NCI-H510A (cell line): ENCODE measurements around the gene RBM19.

Source experiments
- DNase-seq: peaks from one replicate; lab custom pipeline; 2025; lab: John Stamatoyannopoulos, UW

The RBM19 gene

DNA sequence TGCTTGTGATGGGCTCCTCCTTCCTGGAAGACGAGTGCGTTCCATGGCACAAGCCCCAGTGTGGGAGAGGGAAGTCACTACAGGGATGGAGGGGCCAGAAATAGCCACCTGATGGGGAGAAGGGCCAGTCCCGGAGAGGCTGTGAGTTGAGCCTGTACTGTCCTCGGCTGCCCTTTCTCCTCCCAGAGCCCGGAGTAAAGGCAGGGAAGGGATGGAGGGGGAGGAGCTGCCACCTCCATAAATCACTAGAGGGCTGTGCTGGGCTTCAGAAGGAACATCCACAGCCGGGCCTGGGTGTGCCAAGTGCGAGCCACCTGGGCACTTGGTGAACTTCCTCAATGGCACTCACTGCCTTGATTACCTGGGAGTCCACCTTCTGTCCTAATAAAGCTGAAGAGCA lies 110.1 kb downstream of the RBM19 start:
- peak; percentile 21 for DNase-seq

DNA sequence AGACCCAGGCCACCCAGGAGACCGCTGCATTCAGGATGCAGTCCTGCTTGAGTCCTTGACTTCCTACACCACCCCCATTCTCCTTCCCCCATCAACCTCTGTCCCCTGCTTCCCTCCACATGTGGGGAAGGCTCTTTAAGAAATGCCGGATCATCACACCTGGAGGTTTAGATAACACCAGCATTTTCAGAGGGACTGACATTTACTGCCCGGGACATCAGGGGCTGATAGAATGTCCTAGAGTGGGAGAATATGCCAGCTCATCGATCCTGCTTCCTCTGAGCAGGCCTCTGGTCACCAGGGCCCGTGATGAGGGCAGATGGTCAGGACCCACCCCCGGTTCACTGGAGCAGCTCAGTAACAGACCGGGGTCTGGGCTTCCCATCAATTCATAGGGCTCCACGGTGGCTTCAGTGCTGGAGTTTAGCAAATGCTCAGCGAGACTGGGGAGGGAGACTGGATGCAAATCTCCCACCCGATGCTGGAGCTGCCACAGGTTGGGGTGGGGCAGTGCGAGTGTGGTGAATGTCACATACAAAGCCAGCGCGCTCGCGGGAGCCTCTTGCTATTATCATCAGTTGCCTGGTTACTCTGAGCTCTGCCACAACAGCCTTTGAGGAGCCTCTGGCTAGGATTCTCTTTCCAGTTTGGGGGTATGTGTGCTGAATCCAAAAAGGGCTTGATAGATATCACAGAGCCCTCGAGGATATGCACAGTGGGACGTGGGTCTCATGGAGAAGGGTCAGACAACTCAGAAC lies 111.6 kb downstream of the RBM19 start:
- no peak for DNase-seq

DNA sequence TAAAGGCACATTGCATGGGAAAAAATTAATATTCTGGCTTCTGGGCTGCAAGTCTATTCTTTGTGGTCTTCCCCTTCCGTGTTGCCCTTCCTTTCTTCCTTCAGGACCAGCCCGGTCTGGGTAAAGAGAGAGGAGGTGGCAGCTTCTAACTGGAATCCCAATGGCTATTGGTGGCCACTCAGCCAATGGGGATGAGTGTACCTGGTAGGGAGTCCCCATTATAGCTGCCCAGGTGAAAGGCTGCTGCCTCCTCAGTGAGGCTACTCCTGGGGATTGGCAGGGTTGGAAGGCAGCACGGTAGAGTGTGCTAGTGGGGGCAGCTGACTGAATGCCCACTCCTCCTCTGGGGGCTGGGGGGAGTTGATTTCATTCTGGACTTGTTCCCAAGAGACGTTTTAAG lies 112.6 kb downstream of the RBM19 start:
- peak; percentile 84 for DNase-seq

DNA sequence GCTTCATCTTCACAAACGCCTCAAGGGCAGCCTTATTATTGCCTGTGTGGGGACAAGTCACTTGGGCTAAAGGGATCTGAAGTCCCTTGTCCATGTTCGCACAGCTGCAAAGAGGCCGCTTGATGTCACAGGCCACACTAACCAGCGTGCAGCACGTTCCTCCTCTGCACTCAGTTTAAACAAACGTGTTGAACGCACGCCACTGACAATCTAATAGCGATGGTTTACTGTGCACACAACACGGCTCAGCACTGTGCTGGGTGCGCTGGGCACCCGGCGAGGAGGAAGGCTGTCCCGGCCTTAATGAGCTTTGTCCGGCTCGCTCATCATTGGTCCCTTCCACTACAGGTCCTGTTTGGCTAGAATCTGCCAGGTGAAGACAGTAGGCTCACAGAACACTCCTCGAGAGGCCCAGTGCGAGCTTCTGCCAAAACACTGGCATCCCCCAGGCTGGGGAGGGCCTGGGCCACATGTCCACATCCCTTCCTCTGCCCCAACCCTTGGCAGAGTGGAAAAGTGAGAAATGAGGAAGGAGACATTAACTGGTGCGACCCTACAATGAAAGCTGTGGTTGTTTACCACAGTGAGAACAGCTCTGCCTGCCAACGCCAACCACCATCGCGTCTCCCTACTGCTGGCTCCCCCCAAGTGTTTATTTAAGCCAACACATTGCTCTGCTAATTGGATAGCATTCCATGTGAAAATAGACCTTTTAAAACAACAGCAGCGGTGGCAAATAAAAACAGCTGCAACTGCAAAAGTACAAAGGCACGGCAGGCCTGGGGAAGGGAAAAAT lies 113.2 kb downstream of the RBM19 start:
- peak; percentile 52 for DNase-seq

DNA sequence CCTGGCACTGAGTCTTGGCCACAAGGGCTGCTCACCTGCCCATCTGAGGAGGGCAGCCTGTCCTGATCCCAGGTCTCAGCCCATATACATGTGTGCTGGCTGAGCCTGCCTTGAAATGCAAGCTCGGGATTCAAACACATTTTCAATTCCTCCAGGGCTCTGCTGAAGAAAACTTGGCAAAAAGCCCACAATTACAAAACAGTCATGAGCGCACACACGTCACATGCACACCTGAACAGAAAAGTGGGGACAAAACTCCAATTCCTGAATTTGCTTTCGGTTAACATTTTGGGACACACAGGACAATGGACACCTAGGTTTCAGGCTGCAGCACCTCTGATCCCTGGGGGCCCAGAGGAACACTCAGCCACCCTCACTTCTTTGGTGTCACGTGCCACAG lies 113.9 kb downstream of the RBM19 start:
- peak; percentile 25 for DNase-seq

DNA sequence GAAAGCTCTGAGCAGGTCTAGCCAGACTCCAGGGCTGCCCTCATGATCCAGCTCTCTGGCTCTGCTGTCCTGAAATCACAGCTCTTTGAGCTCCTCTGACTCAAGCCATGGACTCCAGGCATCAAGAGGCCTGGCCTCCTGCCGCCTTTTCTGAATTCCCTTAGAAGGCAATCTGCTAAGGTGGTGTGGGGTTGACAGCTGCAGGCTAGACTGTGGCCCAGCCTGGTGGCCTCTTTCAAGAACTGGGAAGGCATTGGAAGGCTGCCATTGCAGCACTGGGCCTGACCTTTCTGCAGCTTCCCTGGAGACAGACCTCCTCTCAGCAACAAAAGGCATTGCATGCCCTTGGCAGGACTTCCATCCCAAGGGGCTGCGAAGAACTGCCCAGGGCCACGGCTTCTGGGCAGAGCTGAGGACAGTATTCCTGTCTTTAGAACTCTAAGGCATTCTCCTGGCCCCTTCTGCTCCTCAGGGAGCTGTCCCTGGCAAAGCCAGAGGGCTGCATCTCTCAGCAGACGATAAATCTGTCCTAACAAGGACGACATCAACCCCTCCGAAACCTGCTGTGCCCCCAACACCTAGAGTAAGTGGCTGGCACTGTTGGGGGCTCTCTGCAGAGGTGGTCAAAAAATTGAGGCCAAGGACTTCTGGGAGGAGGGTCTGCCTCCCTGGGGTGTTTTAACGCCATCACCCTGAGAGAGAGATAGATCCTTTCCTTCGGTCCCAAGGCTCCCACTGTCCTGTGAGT lies 115.6 kb downstream of the RBM19 start:
- DNase-seq = no peak

DNA sequence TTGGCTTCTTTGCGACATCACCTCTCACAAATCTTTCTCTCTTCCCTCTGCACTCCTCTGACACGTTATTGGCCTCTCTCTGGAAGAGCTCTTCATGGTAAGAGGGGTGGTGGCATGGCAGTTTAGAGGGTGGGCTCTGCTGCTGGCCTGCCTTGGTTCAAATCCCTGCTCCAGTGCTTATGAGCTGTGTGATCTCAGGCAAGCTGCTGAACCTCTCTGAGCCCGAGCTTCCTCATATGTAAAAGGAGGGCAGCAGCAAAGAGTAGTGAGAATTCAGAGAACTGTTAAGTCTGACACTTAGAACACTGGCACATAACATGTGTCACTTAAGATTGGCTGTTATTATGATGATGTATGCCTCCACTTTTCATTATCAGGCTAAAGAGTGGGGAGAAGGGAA lies 118.3 kb downstream of the RBM19 start:
- no peak for DNase-seq

DNA sequence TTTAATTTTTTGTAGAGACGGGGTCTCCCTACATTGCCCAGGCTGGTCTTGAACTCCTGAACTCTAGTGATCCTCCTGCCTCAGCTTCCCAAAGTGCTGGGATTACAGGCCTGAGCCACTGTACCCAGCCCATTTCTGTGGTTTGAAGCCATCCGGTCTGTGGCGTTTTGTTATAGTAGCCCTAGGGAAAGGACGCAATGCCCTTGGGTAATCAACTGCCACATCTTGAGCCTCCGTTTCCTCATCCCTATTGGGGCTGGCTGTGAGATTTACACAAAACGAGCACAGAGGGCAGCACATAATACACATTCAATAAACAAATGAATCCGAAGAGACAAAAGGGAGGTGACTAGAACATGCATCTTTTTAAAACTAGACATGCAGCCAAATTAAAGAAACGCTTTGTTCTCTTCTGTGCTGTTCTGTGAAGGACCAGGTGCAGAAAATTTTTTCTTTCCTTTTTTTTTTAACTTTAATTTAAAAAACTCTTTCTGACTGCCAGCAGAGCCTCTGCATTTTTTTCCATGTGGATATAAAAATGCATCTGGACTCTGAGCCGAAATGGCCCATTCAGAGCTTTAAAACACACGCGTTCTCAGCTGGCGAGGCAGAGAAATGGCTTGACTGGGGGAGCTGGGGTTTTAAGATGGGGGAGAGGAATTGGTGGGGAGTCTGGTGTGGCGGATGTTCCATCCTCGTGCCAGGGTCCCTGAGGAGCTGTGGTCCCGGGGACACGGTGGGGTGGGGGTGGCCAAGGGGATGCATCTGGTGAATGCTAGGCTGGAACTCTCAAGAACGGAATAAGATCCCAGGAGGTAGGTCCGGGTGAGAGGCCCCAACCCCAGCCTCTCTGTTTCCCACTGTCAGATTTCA lies 119.0 kb downstream of the RBM19 start:
- DNase-seq = no peak

DNA sequence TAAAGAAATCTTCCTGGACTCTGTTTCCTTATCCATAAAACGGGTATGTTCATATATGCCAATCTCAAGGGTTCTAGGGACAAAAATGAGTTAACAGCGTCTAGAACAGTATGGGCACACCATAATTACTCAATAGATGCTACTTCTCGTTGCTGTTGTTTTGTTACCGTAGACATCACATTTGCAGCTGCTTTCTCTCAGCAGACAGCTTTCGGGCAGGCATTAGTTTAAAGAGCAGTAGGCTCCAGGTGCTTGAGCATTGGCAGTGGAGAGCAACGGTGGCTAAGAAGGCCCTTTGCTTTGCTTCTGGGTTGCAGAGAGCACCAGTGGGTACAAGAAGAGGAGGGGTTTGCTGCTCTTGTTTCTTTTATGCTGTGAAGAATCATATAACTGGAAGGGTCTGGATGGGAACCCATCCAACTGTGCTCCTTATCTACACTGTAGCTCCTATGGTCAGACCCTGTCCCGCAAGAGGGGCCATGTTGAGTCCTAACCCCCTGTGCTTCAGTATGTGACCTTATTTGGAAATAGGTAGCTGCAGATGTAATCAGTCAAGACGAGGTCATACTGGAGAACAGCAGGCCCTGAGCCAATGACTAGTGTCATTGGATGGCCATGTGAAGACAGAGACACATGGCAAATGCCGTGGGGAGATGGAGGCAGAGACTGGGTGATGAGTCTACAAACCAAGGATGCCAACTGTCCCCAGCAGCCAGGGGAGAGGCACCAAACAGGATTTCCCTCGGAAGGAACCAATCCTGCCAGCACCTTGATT lies 120.0 kb downstream of the RBM19 start:
- no peak for DNase-seq

DNA sequence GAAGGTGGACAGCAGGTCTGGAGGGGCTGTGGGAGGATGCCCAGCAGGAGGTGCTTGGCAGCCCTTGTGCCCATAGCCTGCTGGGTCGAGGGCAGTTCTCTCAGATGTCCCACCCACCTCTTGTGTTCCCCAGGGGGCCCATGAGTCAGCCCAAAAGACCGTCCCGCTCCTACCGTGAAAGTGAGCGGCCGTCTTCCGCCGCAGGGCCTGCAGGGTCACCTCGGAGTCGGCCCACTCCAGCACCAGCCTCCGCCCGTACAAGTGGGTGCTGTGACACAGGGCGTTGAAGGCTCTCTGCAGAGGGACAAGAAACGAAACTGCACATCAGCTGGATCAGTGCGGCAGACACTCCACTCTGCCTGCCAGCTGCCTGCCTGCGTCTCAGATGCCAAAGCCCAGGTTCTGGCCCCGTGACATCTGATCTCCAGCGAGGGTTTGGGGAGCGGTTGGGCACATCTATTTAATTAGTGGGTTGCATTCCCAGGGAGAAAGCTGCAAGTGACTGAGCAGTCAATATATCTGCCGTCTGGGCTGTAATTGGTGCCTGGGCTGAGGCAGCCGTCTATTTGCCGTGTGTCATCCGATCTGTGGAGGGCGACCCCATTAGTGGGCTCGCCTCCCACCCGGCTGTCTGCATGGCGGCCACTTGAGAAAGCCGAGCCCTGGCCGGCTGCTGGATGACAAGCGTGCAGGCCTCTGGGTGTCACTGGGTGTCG lies 121.5 kb downstream of the RBM19 start:
- no peak for DNase-seq

DNA sequence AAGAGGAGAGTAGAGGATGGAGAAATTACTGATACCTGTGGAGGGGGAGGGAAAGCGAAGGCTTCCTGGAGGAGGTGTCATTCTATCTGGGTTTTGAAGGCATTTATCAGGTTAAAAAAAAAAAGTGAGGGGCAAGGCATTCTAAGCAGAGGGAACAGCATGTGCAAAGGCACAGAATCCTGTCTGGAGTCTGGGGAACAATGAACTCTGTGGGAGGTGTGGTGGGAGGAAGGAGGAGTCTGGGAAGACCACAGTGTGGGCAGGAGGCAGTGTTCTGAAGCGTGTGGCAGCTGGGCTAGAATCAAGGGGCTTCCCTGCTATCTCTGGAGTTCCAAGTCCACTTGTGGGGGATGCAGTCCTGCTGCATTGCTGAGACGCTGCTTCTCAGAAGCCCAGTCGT lies 123.4 kb downstream of the RBM19 start:
- no peak for DNase-seq

DNA sequence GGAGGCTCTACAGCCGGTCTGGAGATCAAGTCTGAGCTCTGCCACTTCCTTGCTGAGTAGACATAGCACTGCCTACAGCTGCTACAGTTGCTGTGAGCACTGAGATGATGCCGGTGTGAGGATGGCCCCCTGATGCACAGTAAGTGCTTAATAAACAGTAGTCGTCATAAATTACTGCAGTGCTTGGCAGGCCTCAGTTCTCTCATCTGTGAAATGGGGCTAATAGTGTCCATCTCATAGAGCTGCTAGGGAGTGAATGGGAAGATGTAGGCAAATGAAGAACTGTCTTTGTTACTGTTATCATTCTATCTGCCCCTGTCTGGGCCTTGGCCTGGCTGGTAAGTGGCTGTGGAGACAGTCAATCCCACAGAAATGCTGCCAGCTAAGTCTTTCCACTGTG lies 124.3 kb downstream of the RBM19 start:
- no peak for DNase-seq

DNA sequence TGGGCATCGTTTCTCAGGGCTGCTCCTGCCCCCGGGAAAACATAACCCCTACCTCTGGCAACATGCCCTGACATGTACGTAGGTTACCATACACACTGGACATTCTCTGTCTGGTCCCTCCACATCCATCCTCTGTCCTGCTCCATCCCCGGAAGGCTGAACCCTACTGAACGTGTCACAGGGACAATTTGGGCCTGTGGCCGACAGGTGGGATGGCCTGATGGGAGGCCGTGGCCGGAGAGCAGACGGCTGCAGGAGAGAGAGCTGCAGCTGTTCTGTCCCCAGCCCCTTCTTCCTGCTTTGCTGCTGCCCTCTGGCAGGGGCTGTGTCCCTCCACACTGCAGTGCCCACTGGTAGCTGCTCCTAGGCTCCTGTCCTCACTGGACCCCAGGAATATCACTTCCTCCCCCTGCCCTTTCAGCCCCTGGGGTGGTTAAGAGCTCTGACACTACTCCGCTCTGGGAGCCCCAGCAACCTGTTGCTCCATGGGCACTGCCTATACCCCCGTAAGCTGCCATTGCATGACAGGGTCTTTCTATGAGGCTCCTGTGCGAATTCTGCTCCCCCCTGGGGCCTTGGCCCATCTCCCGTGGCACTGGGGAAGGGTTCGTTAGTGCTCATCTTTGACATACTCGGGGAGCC lies 125.6 kb downstream of the RBM19 start:
- DNase-seq = no peak

DNA sequence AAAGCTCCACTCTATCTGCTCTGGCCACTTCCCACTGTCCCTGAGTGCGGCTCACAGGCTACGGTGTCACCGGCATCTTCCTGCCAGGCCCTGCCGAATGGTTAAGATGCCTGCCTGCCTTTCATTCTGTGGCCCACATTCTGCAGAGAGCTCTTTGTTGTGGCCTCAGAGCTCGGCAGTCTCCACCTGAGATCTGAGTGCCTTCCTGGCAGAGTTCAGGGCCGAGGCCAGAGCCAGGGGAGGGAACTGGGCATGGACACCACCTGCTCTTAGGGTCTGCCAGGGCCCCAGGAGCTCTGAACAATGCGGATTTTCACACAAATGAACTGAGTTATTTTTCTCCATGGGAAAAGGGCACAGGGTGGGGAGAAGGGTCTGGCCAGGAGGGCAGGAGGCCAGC lies 127.2 kb downstream of the RBM19 start:
- DNase-seq = no peak

DNA sequence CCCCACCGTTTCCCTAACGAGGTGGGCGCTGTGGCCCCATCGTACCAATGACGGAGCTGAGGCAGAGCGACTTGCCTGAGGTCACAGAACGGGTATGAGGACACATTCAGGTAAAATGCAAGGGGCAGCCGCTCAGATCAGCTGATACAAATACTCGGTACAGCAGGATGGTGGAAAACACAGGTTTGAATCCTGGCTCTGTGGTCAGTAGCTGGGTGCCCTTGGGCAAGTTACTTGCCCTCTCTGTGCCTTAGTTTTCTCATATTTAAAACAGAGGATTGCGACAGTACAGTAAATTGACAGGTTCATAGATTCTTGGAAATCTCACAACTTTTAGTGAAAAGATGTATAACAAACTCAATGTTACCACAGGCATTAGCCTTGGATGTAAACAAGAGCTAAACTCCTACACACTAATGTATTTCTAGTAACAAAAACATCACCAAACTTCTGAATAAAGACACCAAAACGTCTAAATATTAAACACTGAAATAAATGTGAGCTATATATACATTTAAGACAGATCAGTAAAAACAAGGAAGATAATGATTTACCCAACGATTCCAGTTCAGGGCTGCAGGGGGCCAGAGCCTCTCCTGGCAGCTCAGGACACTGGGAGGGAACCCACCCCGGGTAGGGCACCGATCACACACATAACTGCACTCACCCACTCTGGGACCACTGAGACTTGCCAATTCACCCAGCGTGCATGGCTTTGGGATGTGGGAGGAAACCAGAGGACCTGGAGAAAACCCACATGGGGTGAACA lies 128.4 kb downstream of the RBM19 start:
- DNase-seq = no peak

DNA sequence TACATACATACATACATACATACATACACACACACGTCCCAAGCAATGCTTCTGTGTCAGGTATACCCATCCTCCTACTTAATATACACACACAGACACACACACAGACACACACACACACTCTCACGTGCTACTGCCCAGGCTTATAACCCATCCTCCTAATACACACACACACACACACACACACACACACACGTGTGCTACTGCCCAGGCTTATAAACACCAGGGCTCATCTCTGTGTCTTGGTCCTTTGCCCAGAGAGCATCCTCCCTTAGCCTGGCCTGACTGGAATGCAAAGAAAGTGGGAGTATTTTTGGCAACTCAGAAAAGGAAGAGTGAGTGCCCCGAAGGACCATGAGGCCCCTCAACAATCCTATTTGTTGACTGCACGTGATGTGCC lies 129.0 kb downstream of the RBM19 start:
- DNase-seq = no peak

DNA sequence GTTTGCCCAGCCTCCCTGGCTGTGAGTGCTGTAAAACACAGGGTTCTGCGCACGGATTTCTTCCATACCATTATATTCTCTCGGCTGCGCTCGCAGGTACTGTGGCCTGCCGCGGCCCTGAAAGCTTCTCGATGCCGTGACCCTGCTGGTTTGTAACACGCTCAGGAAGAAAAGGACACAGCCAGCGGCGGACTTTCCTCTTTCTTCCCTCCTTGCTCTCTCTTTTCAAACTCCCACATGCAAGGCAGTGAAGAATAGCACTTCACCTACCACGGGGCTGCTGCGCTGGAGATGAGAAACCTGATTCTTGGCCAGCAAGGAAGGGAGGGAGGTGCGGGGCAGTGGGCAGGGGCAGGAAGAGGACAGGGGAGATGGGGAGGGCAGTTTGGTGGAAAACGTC lies 130.2 kb downstream of the RBM19 start:
- no peak for DNase-seq

DNA sequence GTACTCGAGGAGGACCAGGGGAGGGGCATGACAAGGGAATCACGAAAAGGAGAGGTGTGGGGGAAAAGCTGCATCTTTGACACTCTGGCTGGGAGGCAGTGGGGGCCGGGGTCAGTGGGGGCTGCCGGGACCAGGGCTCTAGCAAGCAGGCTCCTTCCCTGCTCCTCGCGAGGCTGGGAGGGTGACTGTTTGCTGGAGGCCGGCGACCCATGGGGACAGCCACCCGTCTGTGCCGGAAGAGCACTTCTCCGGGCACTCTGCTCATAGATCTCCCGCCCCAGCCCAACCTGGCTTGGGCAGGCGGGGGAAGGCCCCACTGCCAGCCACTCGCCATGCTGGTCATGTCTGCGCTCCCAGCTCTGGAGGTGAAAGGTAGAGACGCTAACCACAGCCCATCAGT lies 130.7 kb downstream of the RBM19 start:
- no peak for DNase-seq

DNA sequence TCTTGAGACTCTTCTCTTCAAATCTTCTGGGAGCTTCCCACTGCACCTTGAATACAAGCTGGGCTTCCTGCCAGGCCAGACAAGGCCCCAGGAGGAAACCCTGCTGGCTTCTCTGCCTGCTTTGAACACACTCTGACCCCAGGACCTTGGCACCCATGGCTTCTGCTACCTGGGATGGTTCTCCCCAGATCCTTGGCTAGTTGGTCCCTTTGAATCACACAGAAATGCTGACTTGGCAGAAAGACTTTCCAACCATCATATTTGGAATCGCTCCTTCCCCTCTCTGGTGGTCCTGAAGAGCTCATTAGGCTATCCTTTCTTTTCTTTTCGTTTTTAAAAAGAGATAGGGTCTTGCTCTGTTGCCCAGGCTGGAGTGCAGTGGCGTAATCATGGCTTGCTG lies 132.7 kb downstream of the RBM19 start:
- DNase-seq = no peak
